ENCODE results near the gene VMP1. TPM values are rescaled to one million over a fixed set of nuclear protein-coding genes. Genes with fewer than 3 reads are reported as not detected.
"Not testable (repeated sequence)": the region's sequence is repeated elsewhere in the genome, so short reads cannot be mapped to it uniquely, and the experiment has no call there.

Gene VMP1
- total RNA-seq, 2 donors from 2014 or later: 213 to 459 TPM

- intact Hi-C loops (cut with DNase I, micrococcal nuclease): loop anchor here in 1 of 2 donors (10.0 kb wide), 1 partner anchor 115 kb away; no protein-coding TSS in a partner anchor
- no peak for DNase-seq
- peak; percentile 80 for ATAC-seq
Observed at GRCh38 chr17:59859444-59860025, 152.1 kb downstream of the VMP1 start.

GRCh38 chr17:59863616-59864015, 156.2 kb downstream of the VMP1 start:
- intact Hi-C loops (cut with DNase I, micrococcal nuclease): loop anchor here in 1 of 2 donors (10.0 kb wide), 1 partner anchor 119 kb away; no protein-coding TSS in a partner anchor
- no peak for DNase-seq
- no peak for ATAC-seq

DNA sequence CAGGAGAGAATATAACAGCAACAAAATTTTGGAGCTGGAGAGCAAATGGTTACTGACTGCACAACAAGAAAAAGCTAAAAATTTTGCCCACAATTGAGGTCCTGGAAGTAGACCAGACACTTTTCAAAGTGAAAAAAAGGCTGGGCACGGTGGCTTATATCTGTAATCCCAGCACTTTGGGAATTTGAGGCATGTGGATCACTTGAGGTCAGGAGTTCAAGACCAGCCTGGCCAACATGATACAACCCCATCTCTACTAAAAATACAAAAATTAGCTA, 162.4 kb downstream of the VMP1 start:
- no peak for DNase-seq
- ATAC-seq: no peak
- intact Hi-C loops (cut with DNase I, micrococcal nuclease): loop anchor here in 1 of 2 donors (10.0 kb wide), 1 partner anchor 125 kb away; no protein-coding TSS in a partner anchor

- ATAC-seq (no peak), DNase-seq (no peak)
- intact Hi-C loops (cut with DNase I, micrococcal nuclease): no loop called here
Observed at GRCh38 chr17:59870482-59870881, 163.0 kb downstream of the VMP1 start.

DNA sequence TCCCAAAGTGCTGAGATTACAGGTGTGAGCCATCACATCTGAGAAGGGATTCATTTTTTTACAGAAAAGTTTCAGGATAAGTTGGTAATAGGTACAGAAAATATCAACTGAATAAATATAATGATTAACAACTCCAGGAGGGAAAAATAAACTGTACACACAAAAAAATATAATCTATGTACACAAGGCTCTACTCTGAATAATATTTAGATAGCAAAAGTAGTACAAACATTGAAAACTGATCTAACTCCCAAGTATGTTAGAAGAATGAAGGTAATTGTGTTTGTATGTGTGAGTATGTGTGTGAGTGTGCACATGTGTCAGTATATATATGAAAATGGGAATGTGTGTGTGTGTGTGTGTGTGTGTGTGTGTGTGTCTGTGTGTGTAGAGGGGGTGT, 164.9 kb downstream of the VMP1 start:
- ATAC-seq (no peak), DNase-seq (no peak)
- intact Hi-C loops (cut with DNase I, micrococcal nuclease): no loop called here

GRCh38 chr17:59873414-59873813, 166.0 kb downstream of the VMP1 start:
- intact Hi-C loops (cut with DNase I, micrococcal nuclease); DNase-seq; ATAC-seq: not testable (repeated sequence)

DNA sequence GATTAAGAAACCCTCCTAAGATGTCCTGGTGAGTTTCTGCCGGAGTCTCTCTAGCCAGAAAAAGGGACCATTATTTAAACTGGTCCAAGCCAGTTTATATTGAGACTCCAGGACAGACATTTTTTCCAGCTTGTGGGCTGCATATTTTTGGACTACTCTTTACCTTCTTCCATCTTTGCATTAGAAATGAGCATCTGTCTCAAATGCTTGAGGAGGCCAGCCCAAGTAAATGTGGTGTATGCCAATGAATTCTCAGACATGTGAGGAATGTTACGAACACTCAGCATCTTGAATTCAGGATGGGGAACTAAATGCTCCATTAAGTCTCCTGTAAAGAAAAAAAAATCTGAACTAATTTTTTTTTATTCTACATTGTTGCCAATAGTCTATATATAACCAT, 166.9 kb downstream of the VMP1 start:
- intact Hi-C loops (cut with DNase I, micrococcal nuclease): no loop called here
- DNase-seq: no peak
- ATAC-seq: no peak

DNA sequence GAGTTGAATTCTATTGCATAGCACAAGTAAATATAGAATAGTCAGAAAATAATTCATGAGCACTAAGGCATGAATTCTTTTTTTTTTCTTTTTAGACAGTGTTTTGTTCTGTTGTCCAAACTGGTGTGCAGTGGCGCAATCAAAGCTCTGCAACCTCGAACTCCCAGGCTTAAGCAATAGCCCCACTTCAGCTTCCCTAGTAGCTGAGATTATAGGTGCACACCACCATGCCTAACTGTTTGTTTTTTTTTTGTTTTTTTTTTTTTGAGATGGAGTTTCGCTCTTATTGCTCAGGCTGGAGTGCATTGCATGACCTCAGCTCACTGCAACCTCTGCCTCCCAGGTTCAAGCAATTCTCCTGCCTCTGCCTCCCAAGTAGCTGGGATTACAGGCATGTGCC, 168.7 kb downstream of the VMP1 start:
- ATAC-seq (no peak), DNase-seq (no peak)
- intact Hi-C loops (cut with DNase I, micrococcal nuclease): no loop called here

- ATAC-seq: no peak
Observed at GRCh38 chr17:59877965-59878364, 170.5 kb downstream of the VMP1 start.

GRCh38 chr17:59878624-59879023, 171.2 kb downstream of the VMP1 start:
- intact Hi-C loops (cut with DNase I, micrococcal nuclease): no loop called here
- no peak for DNase-seq
- ATAC-seq: no peak

More at GRCh38 chr17:59877965-59878364, 170.5 kb downstream of the VMP1 start:
- DNase-seq: no peak
- intact Hi-C loops (cut with DNase I, micrococcal nuclease): no loop called here

DNA sequence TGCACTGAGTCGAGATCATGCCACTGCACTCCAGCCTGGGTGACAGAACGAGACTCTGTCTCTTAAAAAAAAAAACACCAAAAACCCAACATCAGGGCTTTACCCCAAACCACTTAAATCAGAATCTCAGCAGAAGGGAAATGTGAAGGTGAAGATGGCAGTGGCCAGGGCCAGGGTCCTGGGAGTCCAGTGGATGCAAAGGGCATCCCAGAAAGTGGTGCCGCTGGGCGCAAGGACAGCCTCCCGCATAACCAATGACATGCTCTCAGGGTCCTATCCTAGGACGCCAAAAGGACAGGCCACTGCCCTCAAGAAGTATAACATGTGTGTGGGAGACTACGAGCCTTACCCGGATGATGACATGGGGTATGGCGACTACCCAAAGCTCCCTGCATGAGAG, 177.4 kb downstream of the VMP1 start:
- intact Hi-C loops (cut with DNase I, micrococcal nuclease): no loop called here
- no peak for DNase-seq
- ATAC-seq: no peak

- DNase-seq: no peak
- intact Hi-C loops (cut with DNase I, micrococcal nuclease): no loop called here
- ATAC-seq: no peak
Observed at GRCh38 chr17:59888145-59888750, 180.8 kb downstream of the VMP1 start.

DNA sequence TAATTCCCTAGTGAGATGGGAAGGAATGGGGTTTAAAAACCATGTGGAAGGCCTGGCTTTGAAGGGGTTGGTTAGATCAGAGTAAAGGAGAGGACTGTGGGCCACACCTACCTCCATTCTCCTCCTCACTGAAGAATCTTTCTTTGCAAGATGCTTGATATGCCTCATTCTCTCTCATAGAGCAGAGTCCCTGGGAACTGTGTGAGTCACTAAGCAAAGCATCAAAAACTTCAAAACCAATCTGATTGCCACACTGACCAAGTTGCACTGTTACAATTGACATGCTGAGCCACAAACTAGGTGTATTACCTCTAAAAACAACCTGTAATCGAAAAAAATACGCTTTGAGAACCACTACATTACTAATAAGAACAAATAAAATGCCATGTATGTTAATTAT, 183.3 kb downstream of the VMP1 start:
- intact Hi-C loops (cut with DNase I, micrococcal nuclease): no loop called here
- ATAC-seq (no peak), DNase-seq (no peak)

Small RNAs within 50 kb of the gene (microRNA-seq; reads per million reads assigned to microRNA genes)
- gene MIR21: 185,032 to 186,992 reads per million in 2 donors

Other genes with a start within 250 kb of the VMP1 start
- 10 to 100 TPM; 14.1 to 19.6 TPM for gene DHX40, start 142.0 kb upstream of the VMP1 start, total RNA-seq
- gene CLTC, start 87.8 kb upstream of the VMP1 start, total RNA-seq: 100 to 1,000 TPM; 295 to 329 TPM
- gene PTRH2, start 224 bp upstream of the VMP1 start, total RNA-seq: 10 to 100 TPM; 15.4 to 24.8 TPM
- gene TUBD1, start 185.3 kb downstream of the VMP1 start, total RNA-seq: 1 to 10 TPM; 6.0 to 6.1 TPM
- 10 to 100 TPM; 27.0 to 29.3 TPM for gene RPS6KB1, start 185.5 kb downstream of the VMP1 start, total RNA-seq

Data from left colon (tissue), 2 donors.